HG03521 (cell line): Measurements from ENCODE around the gene ZNF106.

Experiments
- ATAC-seq: cut with Tn5 transposase; IDR thresholded peaks from one replicate; pipeline ENCODE4 v1.9.1; 2021; ENCODE audit warnings: mild to moderate bottlenecking, moderate library complexity; ENCODE audit not compliant: unreplicated experiment

The ZNF106 gene

GRCh38 chr15:42490671-42491538, at the start of gene ZNF106:
ZNF106 (minus strand) TSS chr15:42491141; CDS start chr15:42472289, 18,852 bp downstream.
- peak; percentile 61 for ATAC-seq

- no peak for ATAC-seq
These were observed 42.3 kb upstream of the ZNF106 start for GRCh38 chr15:42533246-42533645.

- no peak for ATAC-seq
These were observed 38.0 kb upstream of the ZNF106 start for GRCh38 chr15:42528970-42529369.

- no peak for ATAC-seq
These were observed 32.4 kb upstream of the ZNF106 start for GRCh38 chr15:42523331-42523730.

GRCh38 chr15:42511007-42511391, 20.1 kb upstream of the ZNF106 start:
- ATAC-seq: no peak

- ATAC-seq: no peak
These were observed 19.5 kb upstream of the ZNF106 start for GRCh38 chr15:42510258-42511006.

- ATAC-seq: no peak
These were observed 17.3 kb upstream of the ZNF106 start for GRCh38 chr15:42508263-42508690.

- no peak for ATAC-seq
These were observed 16.6 kb upstream of the ZNF106 start for GRCh38 chr15:42507514-42507913.

- no peak for ATAC-seq
These were observed 13.7 kb upstream of the ZNF106 start for GRCh38 chr15:42504631-42505030.

GRCh38 chr15:42503825-42504224, 12.9 kb upstream of the ZNF106 start:
- no peak for ATAC-seq

GRCh38 chr15:42502477-42502876, 11.5 kb upstream of the ZNF106 start:
- ATAC-seq: no peak

- no peak for ATAC-seq
These were observed 9.1 kb upstream of the ZNF106 start for GRCh38 chr15:42499858-42500609.

- ATAC-seq: no peak
These were observed 7.5 kb upstream of the ZNF106 start for GRCh38 chr15:42498212-42499068.

- peak; percentile 74 for ATAC-seq
These were observed 4.6 kb upstream of the ZNF106 start, which contains the start of gene SNAP23 for GRCh38 chr15:42495361-42496212. SNAP23 (plus strand) TSS chr15:42495634; CDS start chr15:42511847, 16,213 bp downstream.

- no peak for ATAC-seq
These were observed 4.0 kb upstream of the ZNF106 start for GRCh38 chr15:42494998-42495360.

GRCh38 chr15:42493679-42494078, 2.7 kb upstream of the ZNF106 start:
- ATAC-seq: no peak

GRCh38 chr15:42491539-42492225, 741 bp upstream of the ZNF106 start:
- no peak for ATAC-seq

- ATAC-seq: no peak
These were observed 660 bp downstream of the ZNF106 start for GRCh38 chr15:42490291-42490670.

- no peak for ATAC-seq
These were observed 7.3 kb downstream of the ZNF106 start for GRCh38 chr15:42483677-42484076.
